AG04449 (cell line): ENCODE measurements around the gene MBNL1.

ENCODE experiments used
- CTCF ChIA-PET: fragments of 350-600 bp; formaldehyde crosslinking; extraction: SDS; loops from one replicate; lab custom pipeline; 2021; ENCODE audit warnings: antibody characterized with exemption; lab: Yijun Ruan, JAX
- POLR2A ChIA-PET: fragments of 400-600, 350-600 bp; formaldehyde crosslinking; extraction: SDS; loops from one replicate; lab custom pipeline; 2020; ENCODE audit warnings: antibody characterized with exemption, inconsistent platforms; lab: Yijun Ruan, JAX
- DNase-seq: peaks from one replicate; pipeline ENCODE4 v3.0.0-alpha.2; 2010; ENCODE audit warnings: low read depth, low spot score
- H3K4me3 ChIP-seq: 2 replicates; pipeline ENCODE4 v1.5.1; 2011; ENCODE audit warnings: low read depth, mild to moderate bottlenecking, control low read depth, low read length
- TF ChIP-seq, protein P1 (sequence below): IDR thresholded peaks from one replicate; pipeline ENCODE4 v1.5.1; 2011; ENCODE audit warnings: mild to moderate bottlenecking, moderate library complexity, low read length, control low read depth, inconsistent platforms; ENCODE audit not compliant: insufficient read depth; ENCODE audit errors: missing control alignments

The MBNL1 gene

DNA sequence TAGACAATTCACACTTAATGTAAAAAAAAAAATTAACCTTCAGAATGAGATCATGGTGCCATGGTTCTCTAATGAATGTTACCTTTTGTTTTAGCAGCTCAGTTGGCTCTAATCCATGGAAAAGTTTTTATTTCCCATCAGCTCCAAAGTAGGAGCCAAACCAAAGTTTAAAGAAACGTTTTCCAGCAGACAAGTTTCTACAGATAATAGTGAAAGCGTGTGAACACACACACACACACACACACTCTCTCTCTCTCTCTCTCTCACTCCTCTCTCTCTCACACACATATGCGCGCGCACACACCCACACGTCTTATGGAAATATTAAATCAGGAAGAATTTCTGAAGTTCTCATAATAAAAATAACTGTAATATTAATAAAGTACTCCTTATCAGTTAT lies 46.9 kb downstream of the MBNL1 start:
- no peak overlapping the region for H3K4me3 ChIP-seq
- POLR2A ChIA-PET: no interaction called here
- TF ChIP-seq, protein P1, sequence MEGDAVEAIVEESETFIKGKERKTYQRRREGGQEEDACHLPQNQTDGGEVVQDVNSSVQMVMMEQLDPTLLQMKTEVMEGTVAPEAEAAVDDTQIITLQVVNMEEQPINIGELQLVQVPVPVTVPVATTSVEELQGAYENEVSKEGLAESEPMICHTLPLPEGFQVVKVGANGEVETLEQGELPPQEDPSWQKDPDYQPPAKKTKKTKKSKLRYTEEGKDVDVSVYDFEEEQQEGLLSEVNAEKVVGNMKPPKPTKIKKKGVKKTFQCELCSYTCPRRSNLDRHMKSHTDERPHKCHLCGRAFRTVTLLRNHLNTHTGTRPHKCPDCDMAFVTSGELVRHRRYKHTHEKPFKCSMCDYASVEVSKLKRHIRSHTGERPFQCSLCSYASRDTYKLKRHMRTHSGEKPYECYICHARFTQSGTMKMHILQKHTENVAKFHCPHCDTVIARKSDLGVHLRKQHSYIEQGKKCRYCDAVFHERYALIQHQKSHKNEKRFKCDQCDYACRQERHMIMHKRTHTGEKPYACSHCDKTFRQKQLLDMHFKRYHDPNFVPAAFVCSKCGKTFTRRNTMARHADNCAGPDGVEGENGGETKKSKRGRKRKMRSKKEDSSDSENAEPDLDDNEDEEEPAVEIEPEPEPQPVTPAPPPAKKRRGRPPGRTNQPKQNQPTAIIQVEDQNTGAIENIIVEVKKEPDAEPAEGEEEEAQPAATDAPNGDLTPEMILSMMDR: no peak
- CTCF ChIA-PET: no interaction called here
- DNase-seq: no peak

DNA sequence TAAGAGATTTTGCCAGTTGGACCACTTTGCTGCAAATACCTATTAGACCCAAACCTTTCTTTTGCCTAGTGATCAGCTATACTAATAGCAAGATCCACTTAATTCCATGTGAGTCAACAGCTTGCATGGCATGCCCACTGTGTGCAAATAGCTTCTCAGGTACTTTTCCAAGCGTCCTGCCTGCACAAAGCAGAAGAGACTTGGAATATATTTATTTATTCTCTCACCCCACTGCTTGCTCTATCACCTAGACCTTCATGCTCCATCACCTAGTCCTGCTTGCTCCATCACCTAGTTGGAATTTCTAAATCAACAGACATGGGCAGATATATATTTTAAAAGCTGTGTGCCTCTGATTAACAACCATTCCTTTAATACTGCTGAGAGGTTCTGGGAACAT lies 47.6 kb downstream of the MBNL1 start:
- DNase-seq: no peak
- CTCF ChIA-PET: no interaction called here
- POLR2A ChIA-PET: no interaction called here

DNA sequence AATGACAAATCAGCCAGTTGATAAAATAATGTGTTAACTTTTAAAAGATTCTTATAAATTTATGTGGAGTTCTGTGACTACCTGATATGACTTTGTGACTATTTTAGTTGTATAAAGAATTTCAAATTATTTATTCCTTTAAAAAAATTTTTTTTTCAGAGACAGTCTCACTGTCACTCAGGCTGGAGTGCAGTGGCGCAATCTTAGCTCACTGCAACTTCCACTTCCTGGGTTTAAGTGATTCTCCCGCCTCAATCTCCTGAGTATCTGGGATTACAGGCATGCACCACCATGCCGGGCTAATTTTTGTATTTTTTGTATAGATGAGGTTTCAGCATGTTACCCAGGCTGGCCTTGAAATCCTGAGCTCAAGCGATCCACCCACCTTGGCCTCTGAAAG lies 48.5 kb downstream of the MBNL1 start:
- no peak overlapping the region for H3K4me3 ChIP-seq
- TF ChIP-seq, protein P1: no peak
- POLR2A ChIA-PET: no interaction called here
- no peak for DNase-seq
- CTCF ChIA-PET: interaction anchor here (1.5 kb wide), 1 partner anchor 127 kb away, joined by 4 read pairs; no protein-coding TSS in a partner anchor

More for the DNA sequence above, 47.6 kb downstream of the MBNL1 start:
- TF ChIP-seq, protein P1: no peak
- no peak overlapping the region for H3K4me3 ChIP-seq

DNA sequence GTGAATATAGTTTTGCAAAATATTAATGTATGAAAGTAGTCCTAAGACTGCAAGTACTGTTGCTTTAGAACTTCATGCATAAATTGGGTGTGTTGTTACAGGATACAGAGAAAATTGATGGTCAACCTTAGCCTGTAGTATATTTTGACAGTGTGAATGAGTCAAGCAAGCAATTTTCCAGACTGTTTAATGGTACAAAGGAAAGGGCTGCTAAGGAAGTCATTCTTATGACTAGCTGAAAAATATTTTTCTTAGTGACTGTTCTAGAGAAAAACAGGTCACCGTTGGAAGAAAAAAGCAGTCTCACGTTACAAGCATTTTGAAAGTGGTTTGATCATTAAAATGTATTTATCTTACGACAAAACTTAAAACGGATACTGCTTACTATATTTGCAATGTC lies 49.2 kb downstream of the MBNL1 start:
- POLR2A ChIA-PET: interaction anchor here (1.3 kb wide), 1 partner anchor 10 kb away, joined by 4 read pairs; no protein-coding TSS in a partner anchor
- TF ChIP-seq, protein P1: no peak
- CTCF ChIA-PET: interaction anchor here (1.3 to 1.5 kb wide), 2 partner anchors 126 to 245 kb away, joined by 4 read pairs; no protein-coding TSS in a partner anchor
- DNase-seq: no peak
- no peak overlapping the region for H3K4me3 ChIP-seq

DNA sequence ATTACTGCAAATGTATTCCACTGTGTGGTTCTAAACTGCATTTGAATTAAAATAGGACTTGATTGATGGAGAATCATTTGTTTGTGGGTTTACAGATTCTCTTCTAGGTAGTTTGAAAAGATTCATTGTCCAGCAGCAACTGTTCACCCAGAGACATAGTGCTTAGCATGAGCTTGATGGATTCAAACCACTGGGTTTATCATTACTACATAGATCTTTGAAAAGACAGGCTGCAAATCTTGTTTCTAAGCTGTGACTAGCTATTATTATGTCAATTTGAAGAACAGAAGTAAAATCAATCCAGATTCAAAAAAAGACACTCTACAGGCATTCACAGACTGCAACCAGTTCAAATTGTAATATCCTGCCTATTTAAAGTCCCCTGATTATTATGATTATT lies 49.8 kb downstream of the MBNL1 start:
- ChIA-PET POLR2A (interaction anchor here (1.3 kb wide), 1 partner anchor 10 kb away, joined by 4 read pairs; no protein-coding TSS in a partner anchor), CTCF (interaction anchor here (1.3 to 1.5 kb wide), 2 partner anchors 125 to 246 kb away, joined by 4 read pairs; no protein-coding TSS in a partner anchor)
- DNase-seq: no peak
- H3K4me3 ChIP-seq: no peak overlapping the region
- TF ChIP-seq, protein P1: no peak

DNA sequence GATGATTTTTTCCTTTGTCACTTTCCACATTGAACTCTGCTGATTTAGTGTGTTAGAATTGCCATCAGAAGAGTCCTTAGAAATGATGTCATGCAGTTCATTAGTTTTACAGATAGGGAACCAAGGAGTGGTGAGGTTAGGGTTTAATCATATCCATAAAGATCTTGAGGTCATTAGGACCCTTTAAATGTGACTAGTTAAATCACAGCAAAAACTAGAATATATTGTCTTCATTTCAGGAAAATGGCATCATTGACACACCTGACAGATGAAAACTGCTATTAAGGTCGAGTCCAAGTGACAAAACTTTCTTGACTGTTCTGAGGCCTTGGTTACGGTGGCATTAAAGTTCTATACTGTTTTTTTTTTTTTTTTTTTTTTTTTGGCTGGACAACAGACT lies 50.5 kb downstream of the MBNL1 start:
- TF ChIP-seq, protein P1: no peak
- H3K4me3 ChIP-seq: no peak overlapping the region
- no peak for DNase-seq
- CTCF ChIA-PET: interaction anchor here (1.1 kb wide), 1 partner anchor 20 kb away, joined by 3 read pairs; no protein-coding TSS in a partner anchor
- POLR2A ChIA-PET: no interaction called here
